Peyer's patch (tissue), 4 donors: ENCODE results near the gene FAXDC2.

Experiments
- POLR2A ChIP-seq, 2 donors: fragments of 450-650 bp; IDR thresholded peaks; one replicate each; pipeline ENCODE4 v1.5.1; 2017; ENCODE audit warnings: antibody characterized with exemption in 2 of 2, mild to moderate bottlenecking in 2 of 2, moderate library complexity in 2 of 2
- TF ChIP-seq, protein P1 (sequence below), 6 experiments: fragments of 450-650 bp in 4 of 6; fragments of 200-600 bp in 2 of 6; sonication (generic) in 1 of 6; IDR thresholded peaks; one replicate each; pipeline ENCODE4 v1.5.1; 2017 to 2019; ENCODE audit warnings: antibody characterized with exemption in 6 of 6, mild to moderate bottlenecking in 3 of 6, moderate library complexity in 1 of 6

DNA sequence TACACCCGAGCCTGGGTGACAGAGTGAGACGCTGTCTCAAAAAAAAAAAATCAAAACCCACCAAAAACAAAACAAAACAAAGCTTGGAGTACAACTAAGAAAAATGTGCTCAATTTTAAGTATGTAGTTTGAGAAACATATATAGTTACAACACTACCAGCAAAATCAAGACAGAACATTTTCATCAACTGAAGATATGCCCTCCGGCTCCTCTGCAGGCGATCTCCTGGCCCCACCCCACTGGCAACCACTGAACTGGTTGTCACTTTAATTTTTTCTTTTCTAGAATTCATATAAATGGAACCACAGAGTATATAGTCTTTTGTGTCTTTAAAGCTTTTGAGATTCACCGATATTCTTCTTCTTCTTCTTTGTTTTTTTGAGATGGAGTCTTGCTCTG lies 43.0 kb upstream of the FAXDC2 start:
- TF ChIP-seq POLR2A (IDR thresholded peaks at IDR 0.05) = no peak
- TF ChIP-seq, protein P1, sequence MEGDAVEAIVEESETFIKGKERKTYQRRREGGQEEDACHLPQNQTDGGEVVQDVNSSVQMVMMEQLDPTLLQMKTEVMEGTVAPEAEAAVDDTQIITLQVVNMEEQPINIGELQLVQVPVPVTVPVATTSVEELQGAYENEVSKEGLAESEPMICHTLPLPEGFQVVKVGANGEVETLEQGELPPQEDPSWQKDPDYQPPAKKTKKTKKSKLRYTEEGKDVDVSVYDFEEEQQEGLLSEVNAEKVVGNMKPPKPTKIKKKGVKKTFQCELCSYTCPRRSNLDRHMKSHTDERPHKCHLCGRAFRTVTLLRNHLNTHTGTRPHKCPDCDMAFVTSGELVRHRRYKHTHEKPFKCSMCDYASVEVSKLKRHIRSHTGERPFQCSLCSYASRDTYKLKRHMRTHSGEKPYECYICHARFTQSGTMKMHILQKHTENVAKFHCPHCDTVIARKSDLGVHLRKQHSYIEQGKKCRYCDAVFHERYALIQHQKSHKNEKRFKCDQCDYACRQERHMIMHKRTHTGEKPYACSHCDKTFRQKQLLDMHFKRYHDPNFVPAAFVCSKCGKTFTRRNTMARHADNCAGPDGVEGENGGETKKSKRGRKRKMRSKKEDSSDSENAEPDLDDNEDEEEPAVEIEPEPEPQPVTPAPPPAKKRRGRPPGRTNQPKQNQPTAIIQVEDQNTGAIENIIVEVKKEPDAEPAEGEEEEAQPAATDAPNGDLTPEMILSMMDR (IDR thresholded peaks at IDR 0.05) = no peak
